OCI-M1 (cell line): Measurements from ENCODE around the gene LRR1.
A peak's percentile ranks its signal among the peaks of the same experiment; 100 is the strongest.
"Not testable (repeated sequence)": the region's sequence is repeated elsewhere in the genome, so short reads cannot be mapped to it uniquely, and the experiment has no call there.

Source experiments
- DNase-seq: peaks from one replicate; lab custom pipeline; 2025; lab: John Stamatoyannopoulos, UW

LRR1 gene

GRCh38 chr14:49586673-49587460, 11.9 kb upstream of the LRR1 start:
- DNase-seq: peak; percentile 87

GRCh38 chr14:49589387-49589786, 9.4 kb upstream of the LRR1 start:
- no peak for DNase-seq

- DNase-seq: no peak
These were observed 5.7 kb upstream of the LRR1 start for GRCh38 chr14:49593016-49593415.

GRCh38 chr14:49594347-49595091, 4.2 kb upstream of the LRR1 start:
- peak; percentile 93 for DNase-seq

GRCh38 chr14:49598189-49598484, 603 bp upstream of the LRR1 start:
- DNase-seq: peak; percentile 61

- DNase-seq: no peak
These were observed 8.8 kb downstream of the LRR1 start for GRCh38 chr14:49607583-49607982.

- DNase-seq: no peak
These were observed 13.5 kb downstream of the LRR1 start for GRCh38 chr14:49612251-49612650.

GRCh38 chr14:49612671-49613070, 13.9 kb downstream of the LRR1 start:
- no peak for DNase-seq

- peak; percentile 23 for DNase-seq
These were observed 15.5 kb downstream of the LRR1 start for GRCh38 chr14:49614196-49614595.

- DNase-seq: no peak
These were observed 17.0 kb downstream of the LRR1 start for GRCh38 chr14:49615776-49616175.

- DNase-seq: no peak
These were observed 19.2 kb downstream of the LRR1 start for GRCh38 chr14:49617852-49618519.

- DNase-seq: not testable (repeated sequence)
These were observed 20.5 kb downstream of the LRR1 start for GRCh38 chr14:49619273-49619672.

GRCh38 chr14:49619730-49620129, 21.0 kb downstream of the LRR1 start:
- DNase-seq: peak; percentile 41

- DNase-seq: peak; percentile 96
These were observed 21.7 kb downstream of the LRR1 start, which contains the start of the genes MGAT2 and RPL36AL for GRCh38 chr14:49620182-49621113. MGAT2 (plus strand) TSS chr14:49620799; CDS start chr14:49621269, 470 bp downstream. RPL36AL (minus strand) TSS chr14:49620626; CDS start chr14:49619104, 1,522 bp downstream.

GRCh38 chr14:49621114-49621881, 22.6 kb downstream of the LRR1 start:
- peak; percentile 71 for DNase-seq

- DNase-seq: no peak
These were observed 23.4 kb downstream of the LRR1 start for GRCh38 chr14:49622022-49622607.

- no peak for DNase-seq
These were observed 24.6 kb downstream of the LRR1 start for GRCh38 chr14:49623387-49623786.

GRCh38 chr14:49623941-49624839, 25.4 kb downstream of the LRR1 start:
- DNase-seq: no peak
